Left lobe of liver (tissue), 2 donors: Measurements from ENCODE around the gene FNIP2. TPM values are rescaled to one million over a fixed set of nuclear protein-coding genes. Genes with fewer than 3 reads are reported as not detected.
"Not testable (repeated sequence)": the region's sequence is repeated elsewhere in the genome, so short reads cannot be mapped to it uniquely, and the experiment has no call there.

ENCODE experiments used
- ATAC-seq: fragments of 200-7000 bp; cut with Tn5 transposase; one replicate; pipeline ENCODE4 v1.9.1; 2020; ENCODE audit warnings: mild to moderate bottlenecking, moderate library complexity
- DNase-seq: peaks from one replicate; pipeline ENCODE4 v3.0.0-alpha.2; 2020; ENCODE audit warnings: low spot score
- total RNA-seq: library from RNA; stranded (reverse); gene quantifications from one replicate; pipeline ENCODE4 v1.2.1, GENCODE V29; 2021
- donor health status: DM: no; HTN: no; CAD: no; lungs with moderate emphysema.
- donor health status: DM: no; HTN: yes; CAD: no.

FNIP2 gene
- total RNA-seq, 1 donor from 2014 or later, result 60.8 TPM

DNA sequence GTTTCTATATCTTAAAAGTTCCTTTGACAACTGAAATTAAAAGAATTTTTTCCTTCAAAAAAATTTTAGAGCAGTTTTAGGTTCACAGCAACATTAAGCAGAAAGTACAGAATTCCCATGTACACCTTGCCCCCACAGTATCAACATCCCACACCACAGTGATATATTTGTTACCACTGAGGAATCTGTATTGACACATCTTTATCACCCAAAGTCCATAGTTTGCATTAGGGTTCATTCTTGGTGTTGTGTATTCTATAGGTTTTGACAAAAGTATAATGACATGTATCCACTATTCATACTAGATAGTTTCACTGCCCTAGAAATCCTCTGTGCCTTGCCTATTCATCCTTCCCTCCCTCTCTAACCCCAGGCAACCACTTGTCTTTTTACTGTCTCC lies 43.7 kb downstream of the FNIP2 start:
- ATAC-seq (no peak), DNase-seq (no peak)

DNA sequence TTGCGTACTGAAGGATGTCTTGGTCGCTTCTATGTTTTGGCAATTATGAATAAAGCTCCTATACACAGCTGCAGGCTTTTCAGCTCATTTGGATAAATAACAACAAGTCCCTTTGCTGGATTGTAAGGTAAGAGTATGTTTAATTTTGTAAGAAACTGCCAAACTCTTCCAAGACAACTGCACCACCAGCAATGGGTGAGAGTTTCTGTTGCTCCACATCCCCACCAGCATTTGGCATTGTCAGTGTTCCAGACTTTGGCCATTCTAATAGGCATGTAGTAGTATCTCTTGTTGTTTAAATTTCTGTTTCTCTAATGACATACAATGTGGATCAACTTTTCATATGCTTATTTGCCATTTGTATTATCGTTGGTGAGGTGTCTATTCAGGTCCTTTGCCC lies 44.3 kb downstream of the FNIP2 start:
- DNase-seq (no peak), ATAC-seq (no peak)

DNA sequence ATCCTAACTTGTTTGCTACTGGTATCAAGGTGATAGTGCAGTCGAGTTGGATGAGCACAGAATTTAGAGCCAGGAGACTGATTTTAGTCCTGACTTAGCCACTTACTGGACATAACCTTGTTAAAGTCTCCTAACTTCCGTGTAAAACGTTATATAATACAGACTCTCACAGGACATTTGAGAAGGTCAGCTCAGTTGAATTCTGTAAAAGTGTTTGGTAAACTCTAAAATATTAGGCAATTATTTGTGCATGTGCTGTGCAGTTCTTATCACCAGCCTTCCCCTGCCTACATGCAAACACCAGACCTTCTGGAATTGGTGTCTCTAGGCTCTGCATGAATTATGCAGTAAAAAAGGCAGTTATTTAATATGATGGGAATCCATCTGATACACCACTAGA lies 45.4 kb downstream of the FNIP2 start:
- DNase-seq (no peak), ATAC-seq (peak; percentile 83)

DNA sequence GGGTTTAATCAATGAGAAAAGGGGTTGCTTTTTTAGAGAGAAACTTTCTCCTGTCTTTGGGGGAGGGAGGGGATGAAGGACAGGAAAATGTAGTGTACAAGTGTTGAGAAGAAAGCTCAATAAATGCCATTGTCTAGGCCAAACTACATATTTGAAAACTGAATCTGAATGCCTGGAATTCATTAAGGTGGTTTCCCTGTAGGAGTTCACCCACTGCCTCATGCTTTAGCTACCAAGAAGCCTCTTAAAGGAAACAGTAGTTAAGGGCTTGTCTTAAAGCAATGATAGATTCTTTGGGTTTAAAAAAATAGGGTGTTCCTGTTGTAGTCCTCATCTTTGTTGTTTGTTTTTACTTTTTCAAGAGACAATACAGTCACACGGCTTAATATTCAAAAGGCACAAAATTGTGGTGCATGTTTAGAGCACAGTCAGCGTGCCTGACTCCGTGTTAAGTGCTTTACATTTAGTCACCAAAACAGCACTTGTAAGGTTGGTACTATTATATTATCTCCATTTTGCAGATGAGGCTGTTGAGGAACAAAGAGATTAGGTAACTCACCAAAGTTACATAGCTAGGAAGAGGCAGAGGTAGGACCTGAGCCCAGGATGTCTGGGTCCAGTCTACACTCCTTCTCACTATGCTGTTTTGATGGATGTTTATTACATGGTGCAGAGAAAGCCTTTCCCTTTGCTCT lies 46.0 kb downstream of the FNIP2 start:
- ATAC-seq (peak; percentile 3), DNase-seq (no peak)

DNA sequence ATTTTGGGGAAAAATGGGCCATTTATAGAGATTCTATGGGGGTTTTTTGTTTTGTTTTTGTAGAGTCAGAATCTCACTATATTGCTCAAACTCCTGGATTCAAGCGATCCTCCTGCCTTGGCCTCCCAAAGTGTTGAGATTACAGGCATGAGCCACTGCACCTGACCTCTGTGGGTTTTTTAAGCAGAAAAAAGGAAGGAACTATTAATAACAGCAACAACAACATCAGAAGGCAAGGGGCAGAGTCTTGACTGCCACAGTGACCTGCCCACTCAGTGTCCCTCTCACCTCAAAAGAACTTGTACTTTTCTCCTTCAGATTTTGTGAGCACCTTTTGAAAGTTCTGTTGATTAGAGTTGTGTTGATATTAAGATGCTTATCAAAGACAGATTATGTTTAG lies 48.1 kb downstream of the FNIP2 start:
- ATAC-seq (no peak), DNase-seq (no peak)

DNA sequence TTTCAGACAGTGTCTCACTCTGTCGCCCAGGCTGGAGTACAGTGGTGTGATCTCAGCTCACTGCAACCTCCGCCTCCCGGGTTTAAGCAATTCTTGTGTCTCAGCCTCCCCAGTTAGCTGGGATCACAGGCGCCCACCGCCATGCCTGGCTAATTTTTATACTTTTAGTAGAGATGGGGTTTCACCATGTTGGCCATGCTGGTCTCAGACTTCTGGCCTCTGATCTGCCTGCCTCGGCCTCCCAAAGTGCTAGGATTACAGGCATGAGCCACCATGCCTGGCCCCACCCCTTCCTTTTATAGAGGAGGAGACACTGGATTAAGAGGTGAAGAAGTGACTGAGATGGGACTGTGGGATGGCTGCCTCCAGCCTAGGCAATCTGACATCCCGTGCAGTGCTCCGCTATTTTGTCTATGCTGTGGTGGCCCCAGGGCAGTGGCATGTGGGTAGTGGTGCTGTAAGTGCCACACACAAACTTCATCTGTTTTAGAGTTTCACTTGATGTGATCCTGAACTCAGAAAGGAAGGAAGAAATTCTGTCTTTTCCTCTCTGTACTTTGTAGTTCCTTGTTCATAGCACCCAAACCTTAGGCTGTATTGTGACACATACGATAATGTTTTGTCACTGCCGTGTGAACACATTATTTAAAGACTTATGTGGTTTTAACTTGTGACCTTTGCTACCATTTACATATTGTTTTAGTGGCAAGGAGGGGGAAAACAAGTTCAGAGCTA lies 48.9 kb downstream of the FNIP2 start:
- ATAC-seq, result no peak

DNA sequence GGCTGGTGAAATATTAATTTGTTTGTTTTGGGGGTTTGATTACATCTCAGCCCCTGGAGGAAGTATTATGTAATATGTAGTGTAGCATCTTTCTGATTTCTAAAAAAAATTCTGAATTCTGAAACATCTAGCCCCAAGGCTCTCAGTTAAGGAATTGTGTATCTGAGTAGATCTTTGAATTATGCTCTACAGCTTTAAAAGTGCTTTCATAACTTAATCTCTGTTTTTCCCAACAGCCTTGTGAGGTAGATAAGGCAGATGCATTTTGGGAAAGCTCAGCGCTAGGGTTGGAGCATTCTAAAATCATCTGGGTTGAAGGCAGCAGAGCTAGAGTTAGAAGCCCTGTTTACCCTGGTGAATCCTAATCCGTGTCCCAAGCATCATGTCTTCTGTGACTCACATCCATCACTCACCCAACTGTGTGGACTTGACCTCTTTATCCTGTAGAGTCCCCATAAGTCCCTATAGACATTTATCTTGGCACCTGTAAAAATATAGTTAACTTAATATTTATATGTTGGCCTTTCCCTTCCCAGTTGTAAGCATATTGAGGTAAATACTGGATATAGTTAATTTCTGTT lies 49.8 kb downstream of the FNIP2 start:
- no peak for ATAC-seq

More for the DNA sequence above, 48.9 kb downstream of the FNIP2 start:
- no peak for DNase-seq

DNA sequence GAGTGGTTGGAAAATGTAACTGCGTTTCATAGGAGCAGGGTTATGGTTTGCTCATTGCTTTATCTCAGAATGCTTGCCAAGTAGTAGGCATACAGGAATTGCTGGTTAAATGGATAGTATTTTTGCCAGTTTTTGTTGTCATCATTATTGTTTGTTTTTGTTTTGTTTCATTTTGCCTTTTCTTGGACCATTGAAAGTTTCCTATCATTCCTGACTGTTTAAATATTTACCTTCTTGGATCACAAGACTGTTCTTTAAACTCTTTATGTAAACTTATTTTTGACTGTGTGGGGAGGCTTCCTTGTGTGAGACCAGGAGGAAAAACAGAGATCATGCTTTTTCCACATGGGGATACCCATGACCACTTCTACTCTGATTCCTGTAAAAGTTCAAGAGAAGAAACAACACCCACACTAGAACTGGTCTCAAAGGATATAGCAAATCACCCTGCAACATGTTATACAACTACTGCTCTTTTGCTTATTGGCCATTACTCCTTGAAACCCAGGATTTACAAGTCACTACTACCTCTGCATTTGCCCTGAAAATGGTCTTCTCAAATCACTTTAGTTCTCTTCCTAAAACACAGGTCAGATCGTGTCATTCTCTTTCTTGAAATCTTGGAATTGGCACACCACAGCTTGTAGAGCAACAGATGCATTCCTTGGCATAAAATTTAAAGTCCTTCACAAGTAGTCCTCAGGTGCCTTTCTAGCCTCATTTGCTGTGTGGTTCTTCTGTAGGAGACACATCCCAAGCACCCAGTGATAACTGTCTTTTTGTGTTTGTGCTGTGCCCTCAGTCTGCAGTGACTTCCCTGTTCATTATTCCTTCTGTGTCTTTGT lies 51.3 kb downstream of the FNIP2 start:
- ATAC-seq (peak; percentile 39), DNase-seq (no peak)

More for the DNA sequence above, 49.8 kb downstream of the FNIP2 start:
- no peak for DNase-seq

DNA sequence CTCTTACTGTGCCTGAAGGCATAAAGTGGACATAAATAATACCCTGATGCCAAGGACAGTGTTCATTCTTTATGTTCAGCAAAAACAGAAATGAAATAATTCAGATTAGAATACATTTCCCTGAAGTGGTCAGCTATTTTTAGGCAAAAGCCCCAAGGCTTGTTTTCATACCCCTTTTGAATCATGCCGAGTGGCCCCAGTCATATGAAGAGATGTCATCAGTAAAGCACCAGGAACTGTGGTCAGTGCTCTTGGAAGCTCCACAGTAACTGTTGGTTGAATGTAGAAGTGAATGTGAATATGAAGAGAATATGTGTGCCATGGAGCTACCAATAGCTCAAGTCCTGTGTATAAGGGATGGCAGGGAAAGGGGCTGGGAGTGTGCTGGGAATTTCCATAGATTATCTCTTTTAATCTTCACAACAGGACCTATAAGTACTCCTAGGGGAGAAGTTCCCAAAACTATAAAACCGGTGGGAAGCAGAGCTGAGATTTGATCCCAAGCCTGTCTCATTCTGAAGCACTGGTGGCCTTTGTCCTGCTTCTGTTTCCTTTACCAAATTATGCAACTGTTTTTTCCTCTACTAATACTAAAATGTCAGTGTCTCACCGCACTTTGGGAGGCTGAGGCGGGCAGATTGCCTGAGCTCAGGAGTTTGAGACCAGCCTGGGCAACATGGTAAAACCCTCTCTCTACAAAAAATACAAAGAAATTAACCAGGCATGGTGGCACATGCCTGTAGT lies 52.6 kb downstream of the FNIP2 start:
- DNase-seq (no peak), ATAC-seq (peak; percentile 47)

DNA sequence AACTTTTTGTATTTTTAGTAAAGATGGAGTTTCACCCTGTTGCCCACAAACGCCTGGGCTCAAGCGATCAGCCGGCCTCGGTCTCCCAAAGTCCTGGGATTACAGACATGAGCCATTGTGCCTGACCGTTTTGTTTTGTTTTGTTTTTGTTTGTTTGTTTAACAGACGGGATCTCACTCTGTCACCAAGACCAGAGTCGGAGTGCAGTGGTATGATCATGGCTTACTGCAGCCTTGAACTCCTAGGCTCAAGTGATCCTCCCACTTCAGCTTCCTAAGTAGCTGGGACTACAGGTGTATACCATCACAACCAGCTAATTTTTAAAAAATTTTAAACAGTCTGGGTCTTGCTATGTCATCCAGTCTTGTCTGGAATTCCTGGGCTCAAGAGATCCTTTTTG lies 53.5 kb downstream of the FNIP2 start:
- DNase-seq, result no peak
- no peak for ATAC-seq

DNA sequence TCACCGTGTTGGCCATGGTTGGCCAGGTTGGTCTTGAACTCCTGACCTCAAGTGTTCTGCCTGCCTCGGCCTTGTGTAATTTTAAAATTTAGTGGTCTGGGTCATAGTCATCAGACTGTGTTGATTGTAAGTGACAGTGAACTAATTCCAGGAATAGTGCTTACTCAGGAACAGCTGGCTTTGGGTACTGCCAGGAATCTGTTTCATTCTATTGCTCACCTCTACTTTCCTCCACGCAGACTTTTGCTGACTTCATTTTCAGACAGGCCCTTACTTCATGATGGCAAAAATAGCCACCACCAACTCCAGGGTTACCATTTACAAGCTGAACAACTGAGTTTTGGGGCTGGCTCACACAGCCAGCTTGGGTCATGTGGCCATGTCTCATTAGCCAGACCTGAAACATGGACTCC lies 54.6 kb downstream of the FNIP2 start:
- DNase-seq (no peak), ATAC-seq (no peak)

DNA sequence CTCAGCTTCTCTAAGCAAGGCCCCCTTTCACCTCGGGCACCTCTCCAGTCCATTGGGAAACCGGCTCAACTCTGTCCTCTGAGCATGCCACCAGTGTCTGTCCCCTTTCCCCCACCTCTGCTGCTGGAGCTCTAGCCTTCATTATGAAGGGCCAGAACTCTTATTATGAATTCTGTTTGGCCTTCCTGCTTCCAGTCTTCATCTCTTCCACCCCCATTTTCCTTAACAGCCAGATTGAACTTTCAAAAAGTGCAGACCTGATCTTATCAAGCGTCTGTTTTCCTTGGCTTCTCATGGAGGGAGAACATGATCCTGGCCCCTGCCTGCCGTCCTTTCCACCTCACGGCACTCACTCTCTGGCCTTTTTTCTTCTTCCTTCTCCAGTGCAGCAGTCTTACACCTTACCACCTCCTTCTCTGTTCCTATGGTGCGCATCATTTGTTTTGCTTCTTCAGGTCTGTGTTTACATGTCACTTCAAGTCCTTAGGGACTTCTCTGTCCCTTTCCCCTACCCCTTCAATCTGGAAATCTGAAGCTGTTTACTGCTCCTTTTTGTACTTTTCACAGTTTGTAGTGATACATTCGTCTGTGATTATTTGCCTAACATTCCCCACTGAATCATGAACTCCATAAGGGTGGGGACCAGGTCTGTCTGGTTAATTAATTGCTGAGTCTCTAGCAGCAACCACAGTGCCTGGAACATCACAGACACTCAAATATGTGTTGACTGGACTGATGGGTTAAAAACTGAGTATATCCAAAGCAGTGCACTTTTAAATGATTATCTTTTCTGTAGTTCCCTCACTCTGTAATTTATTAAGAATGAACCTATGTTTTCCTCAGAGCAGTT lies 55.8 kb downstream of the FNIP2 start:
- ATAC-seq (peak; percentile 65), DNase-seq (peak; percentile 66)

DNA sequence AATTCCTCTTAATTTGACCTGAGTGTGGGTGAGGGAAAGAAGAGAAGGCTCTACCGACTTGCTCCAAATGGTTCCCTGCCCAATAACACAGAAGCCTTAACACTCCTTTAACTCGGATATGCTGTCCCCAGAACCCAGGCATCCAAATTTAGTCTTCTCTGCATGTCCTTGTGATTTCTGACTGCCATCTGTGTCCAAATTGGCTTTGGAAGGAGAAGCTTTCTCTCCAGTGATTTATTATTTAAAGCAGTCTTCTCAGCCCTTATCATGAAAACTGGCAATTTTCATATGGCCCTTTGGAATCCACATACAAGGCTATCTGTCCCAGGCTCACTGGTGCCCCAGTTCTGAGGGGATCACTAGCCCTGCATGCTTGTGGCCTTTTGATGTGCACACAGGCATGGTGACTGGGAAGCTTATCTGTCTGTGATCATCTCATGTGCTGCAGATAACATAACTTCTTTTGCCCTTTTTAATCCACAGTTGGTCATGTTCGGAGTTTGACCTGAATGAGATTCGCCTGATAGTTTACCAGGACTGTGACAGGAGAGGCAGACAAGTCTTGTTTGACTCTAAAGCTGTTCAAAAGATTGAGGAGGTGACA lies 56.7 kb downstream of the FNIP2 start:
- no peak for DNase-seq
- ATAC-seq, result peak; percentile 18

DNA sequence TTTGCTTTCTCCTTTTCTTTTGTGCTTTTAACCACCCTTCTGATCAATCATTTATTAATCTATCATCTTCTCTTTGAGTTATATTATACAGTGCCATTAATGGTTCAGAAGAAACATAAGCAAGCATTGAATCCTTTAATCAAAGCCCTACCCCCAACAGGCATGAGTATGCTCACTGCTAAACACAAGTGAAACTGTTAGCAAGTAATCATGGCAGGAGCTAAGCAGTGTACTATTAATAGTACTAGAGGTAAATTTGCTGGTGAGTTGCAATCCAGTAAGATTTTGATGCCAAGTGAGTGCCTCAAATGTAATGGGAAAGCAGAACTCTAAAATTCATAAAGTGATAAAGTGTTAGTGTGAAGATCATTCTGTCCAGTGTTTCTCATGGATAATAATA lies 57.2 kb downstream of the FNIP2 start:
- no peak for DNase-seq
- no peak for ATAC-seq

DNA sequence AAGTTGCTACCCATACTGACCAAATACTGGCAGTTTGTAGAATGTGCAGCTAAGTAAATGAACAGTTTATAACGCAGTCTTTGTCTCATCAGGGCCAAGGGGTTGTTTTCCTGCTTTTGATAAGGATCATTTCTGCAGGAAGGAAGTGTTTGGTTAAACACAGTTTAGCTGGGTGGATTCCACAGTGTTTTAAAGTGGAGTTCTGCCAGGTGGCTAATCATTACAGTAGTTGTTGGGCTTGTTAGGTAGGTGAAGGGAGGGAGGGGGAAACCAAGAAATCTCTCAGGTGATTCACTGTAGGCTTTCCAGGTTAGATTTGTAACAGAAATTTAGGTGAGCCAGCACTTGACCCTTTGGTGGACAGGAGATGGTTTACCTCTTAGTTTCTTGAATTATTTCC lies 58.1 kb downstream of the FNIP2 start:
- ATAC-seq (peak; percentile 79), DNase-seq (peak; percentile 66)

DNA sequence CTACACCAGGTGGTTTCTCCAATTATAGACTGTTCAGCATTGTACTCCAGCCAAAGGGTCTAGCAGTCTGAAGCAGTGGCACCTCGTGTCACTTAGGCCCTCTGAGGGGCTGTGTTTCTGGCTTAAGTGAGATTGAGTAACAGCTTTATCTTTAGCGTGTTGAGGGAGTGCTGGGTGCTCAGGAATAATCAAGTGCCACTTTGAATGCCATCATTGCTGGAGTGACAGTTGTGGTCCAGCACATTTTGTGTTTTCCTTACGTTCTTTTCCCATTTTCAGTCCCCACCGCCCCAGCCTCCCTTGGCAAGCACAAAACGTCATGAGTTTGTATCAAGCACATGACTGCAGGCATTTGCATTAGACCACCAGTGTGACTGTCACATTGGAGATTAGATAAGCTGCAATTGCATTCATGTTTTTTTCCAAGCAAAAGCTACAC lies 58.7 kb downstream of the FNIP2 start:
- DNase-seq (no peak), ATAC-seq (no peak)

DNA sequence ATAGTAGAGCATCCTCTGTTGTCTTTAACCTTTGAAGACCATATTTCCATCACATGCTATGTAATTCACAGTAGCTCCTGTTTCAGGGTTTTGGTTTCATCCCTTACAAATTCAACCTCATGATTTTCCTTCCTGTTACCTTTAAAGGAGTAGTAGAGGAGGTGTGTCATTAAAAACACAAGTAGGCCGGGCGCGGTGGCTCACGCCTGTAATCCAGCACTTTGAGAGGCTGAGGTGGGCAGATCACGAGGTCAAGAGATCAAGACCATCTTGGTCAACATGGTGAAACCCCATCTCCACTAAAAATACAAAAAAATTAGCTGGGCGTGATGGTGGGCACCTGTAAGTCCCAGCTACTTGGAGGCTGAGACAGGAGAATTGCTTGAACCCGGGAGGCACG lies 59.3 kb downstream of the FNIP2 start:
- ATAC-seq, DNase-seq: not testable (repeated sequence)

DNA sequence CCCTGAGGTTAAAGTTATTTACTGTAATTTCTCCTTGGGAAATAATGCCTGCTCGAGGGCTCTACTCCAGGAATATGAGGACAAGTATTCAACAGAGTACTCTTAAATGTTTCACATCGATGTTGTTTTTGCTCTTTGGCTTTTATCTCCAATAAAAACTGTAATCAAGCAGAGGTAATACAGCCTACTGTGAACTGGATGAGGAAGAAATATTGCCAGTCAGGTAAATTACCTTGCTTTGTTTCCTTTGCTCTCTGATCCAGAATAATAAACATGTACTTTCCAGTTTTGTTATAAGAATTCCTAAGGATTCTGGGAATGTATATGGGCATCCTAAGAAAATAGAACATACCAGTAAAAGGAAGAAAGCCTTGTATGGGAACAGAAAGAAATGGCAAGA lies 60.4 kb downstream of the FNIP2 start:
- DNase-seq (no peak), ATAC-seq (no peak)

DNA sequence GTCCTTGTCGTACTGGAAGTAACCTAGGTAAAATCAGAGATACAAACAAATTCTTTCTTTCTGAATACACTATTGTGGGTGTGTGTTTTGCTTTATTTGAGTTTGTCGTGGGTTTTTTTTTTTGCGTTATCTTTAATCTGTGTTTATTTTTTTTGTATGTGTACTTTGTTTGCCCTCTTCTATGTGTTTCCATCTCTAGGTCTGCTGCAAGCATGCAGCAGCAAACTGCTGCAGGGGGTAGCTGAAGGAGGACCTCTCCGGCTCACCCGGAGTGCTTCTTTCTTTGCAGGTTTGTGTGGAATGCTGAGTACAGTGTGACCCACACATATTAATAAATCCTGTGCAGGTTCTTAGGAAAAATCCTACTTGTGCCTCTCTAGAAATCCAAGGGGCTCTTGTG lies 64.8 kb downstream of the FNIP2 start:
- no peak for DNase-seq
- ATAC-seq, result peak; percentile 60
